GM18520 (cell line): Measurements from ENCODE around the gene OPCML.

Experiments used
- ATAC-seq: cut with Tn5 transposase; IDR thresholded peaks from one replicate; pipeline ENCODE4 v1.9.1; 2021; ENCODE audit not compliant: unreplicated experiment

The OPCML gene

DNA sequence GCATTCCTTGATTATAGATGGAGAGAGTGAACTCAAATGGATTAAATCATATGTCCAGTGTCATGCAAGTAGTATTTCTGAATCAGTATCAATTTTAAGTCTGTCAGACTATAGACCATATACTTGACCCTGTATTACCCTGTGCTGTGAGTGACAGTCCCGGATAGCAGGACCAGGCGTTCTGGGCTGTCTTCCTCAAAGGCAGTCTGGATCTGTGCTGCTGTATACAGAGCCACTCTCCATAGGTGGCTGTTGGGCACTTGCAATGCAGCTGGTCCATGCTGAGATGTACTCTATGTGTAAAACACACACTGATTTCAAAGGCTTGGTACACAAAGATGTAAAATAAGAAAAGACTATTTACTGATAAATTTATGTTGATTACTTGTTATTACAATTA is 294.3 kb downstream of the OPCML start:
- no peak for ATAC-seq

DNA sequence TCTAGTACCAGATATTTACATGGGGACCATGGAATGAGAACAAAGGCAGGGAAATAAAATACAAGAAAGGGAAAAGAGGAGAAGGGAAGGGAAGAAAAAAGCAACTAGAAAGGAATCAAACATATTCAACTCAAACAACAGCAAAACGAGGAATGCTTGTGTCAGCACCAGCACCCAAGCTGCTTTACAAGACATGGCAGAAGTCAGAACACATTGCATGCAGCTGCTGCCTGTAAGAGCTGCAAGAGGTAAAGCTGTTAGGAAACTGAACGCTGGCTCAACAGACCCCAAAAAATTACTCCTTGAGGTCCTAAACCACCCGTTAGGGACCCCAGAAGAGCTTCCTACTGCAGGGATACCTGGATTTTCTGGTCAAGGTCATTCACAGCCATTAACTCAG is 296.9 kb downstream of the OPCML start:
- no peak for ATAC-seq

DNA sequence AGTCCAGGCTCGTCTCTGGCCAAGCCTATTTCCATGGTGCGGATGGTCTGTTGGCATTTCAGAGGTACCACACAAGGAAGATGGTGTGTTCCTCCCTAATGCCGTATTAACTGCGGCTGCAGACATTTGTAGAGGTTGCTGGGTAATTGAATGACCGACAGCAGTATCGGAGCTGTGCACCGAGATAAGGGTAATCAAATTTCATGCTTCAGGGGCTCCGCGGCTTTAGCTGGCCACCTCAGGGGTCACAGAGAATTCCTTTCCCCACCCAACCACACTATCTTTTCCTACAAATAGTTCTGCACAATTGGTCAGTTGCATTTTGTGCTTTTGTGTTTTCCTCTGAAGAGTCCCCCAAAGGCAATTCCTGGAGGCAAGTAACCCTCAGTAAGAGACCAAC is 297.4 kb downstream of the OPCML start:
- no peak for ATAC-seq

DNA sequence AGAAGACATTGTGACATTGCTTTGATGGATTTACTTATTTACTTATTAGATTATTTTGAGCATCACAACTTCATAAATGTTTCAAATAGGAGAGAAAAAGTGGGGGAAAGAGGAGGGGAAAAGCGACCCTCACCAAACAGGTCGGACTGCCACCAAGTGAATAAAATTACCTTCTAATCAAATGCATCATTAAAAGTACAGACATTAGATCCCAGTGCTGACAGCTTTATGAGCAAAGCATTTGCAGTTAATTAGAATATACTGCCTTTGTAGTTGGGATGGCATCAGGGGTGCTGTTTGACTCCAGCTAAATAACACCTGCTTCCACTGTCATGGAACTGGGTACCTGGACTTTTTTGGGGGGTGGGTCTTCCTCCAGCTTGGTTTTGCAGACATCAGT is 299.6 kb downstream of the OPCML start:
- ATAC-seq = no peak

GRCh38 chr11:133230431-133230830 is 301.9 kb downstream of the OPCML start:
- ATAC-seq = no peak

DNA sequence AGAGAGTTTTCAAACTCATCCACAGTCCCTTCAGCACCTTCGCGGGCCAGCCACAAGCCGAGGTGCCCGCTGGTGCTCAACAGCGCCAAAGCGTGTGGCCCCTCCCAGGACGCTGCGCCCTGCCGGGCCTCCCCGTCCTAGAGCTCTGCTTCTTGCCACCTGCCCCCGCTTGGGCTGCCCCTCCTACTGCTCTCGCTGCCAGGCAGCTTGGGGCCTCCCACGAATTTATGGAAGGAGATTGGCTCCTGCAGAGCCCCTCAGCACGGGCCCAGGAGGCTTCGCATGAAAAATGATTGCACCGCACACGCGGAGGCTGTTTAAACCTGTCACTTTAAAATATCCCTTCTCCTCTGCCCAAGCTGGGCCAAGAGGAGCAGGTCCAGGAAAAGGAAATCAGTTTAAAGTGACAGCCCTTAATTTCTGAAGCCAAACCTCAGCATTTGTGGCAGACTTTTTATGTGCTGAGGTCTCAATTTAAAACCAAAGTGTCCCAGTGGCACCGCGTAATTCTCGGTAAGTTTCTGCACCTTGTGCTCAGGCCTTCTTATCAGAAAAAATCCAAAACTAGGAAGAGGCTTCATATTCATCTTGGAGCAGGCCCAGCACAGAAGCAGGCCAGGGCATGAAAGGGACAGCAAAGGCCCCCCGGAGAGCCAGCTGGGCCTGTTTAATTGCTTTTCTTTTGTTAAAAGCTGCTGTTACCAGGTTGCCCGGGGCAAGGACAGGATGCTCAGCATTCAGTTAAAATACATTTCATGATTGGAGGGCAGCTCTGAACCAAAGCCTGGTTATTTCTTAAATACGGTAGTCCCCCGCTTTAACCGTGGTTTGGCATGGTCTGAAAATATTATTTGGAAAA is 303.6 kb downstream of the OPCML start:
- ATAC-seq = no peak

DNA sequence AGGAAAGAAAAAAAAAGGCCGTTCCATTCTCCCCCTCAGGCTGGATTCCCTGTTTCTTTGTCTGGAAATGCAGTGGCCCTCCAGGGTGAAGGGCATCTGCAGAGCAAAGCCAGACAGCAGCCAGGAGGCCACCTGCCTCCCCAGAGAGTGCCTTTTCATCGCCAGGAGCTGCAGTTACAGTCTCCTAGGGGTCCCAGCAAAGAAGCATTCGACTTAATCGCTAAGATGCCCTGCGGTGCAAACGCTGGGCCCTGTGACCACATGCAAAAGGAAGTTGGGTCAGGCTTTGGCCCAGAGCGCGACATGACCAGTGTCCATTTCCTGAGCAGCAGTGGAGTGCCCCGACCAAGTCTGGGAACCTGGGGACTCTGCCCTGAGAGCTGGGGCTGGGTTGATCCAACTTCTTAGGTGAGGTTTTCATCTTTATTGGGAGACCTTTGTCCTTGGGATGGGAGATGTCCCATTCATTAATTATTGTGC is 304.6 kb downstream of the OPCML start:
- no peak for ATAC-seq

GRCh38 chr11:133224271-133224670 is 308.0 kb downstream of the OPCML start:
- no peak for ATAC-seq

DNA sequence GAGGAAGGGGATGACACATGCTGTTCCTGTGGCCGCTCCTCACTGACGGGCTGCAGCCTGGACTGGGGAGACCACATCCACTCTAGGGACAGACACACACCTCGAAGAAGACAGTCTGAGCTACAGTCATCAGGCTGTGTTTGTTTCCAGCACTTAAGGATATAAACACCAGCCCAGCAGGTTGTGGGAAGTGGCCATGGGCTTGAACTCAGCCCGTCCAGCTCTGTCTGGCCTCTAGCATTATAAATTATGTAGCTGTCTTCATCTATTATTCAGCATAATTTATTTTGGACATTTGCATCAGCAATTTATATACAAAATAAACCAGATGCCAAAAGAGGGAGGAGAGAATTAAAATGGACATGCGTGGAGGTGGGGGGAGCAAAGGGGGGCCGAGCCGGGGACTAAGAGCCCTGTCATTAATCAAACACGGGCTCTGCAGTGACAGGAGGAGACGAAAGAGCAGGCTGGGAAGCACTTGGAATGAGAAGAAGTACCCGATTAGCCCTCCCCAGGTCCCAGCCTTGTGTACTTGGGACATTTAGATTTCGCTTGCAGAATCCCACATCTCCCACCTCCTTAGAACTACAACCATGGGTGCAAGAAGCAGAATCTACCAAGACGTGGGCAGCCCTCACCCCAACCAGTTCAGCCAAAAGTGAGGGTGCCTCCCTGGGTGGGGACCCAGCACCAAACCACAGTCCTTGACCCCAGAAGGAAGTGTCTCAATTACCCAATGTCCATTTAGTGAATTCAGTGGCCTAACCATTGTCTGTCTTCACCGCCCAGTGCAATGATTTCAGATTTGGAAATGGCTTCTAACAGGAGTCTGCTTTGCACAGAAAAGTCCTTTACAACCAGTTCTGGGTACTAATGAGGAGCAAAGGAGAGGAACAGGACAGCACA is 309.6 kb downstream of the OPCML start:
- no peak for ATAC-seq

GRCh38 chr11:133219543-133219942 is 312.8 kb downstream of the OPCML start:
- ATAC-seq = no peak

GRCh38 chr11:133216813-133217212 is 315.5 kb downstream of the OPCML start:
- no peak for ATAC-seq

DNA sequence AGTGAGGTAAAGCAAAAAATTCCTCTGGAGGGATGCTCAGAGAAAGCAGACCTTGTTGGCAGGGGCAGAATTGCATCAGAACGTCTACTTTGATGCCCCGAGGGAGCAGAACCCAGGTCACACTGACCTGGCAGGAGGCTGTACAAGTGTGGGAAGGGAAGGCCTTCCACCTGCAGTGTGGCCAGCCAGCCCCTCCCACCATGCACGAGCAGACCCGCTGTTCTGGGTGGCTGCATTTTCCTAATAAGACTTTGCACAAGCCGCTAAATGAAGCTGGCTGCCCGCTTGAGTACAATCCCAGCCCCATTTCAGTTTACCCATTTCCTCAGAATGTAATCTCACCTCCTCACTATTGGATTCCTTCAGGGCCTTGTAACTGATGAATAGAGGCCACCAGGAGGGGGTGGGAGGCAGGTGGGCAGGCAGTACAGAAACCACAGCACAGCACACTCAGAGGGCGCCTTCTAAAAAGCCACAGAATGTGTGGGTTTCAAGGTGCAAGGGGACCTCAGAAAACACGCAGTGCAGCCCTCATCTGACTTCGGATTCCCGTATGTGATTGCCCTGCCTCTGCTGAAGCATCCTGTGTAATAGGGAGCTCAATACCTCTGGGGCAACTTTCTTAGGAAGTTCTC is 316.6 kb downstream of the OPCML start:
- no peak for ATAC-seq

- no peak for ATAC-seq
These were observed 317.7 kb downstream of the OPCML start for GRCh38 chr11:133214646-133215045.

DNA sequence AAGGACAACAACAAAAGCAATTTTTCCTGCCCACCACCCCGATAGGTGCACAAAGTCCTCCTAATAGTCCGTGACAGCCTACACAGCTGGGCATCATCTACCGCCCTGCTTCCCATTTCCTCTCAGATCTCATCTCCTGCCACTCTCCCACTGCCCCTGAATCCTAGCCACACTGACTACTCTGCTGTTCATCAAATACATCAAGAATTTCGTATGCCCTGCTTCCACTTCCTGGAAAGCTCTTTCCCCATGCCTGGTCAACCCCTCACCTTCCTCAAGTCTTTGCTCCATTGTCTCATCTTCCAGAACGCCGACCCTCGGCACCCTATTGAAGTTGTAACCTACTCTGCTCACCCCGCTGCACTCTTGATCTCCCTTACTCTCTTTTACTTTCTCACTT is 320.1 kb downstream of the OPCML start:
- ATAC-seq = no peak

DNA sequence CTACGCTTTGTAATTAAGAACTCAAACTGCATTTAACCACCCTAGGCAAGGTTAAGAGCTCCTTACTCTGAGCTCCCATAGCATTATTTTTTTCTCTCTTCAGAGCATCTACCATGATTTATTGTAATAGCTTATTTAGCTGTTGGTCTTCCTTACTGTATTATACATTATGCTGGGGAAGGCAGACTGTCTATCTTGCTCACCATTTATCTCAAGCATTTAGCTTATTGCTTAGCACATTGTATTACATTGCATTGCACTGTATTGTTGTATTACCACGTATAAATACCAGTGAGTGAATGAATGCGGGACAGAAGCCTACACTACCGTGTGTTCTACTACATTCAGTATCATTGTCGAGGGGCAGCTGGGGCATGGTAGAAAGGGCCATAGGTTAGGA is 324.3 kb downstream of the OPCML start:
- no peak for ATAC-seq

DNA sequence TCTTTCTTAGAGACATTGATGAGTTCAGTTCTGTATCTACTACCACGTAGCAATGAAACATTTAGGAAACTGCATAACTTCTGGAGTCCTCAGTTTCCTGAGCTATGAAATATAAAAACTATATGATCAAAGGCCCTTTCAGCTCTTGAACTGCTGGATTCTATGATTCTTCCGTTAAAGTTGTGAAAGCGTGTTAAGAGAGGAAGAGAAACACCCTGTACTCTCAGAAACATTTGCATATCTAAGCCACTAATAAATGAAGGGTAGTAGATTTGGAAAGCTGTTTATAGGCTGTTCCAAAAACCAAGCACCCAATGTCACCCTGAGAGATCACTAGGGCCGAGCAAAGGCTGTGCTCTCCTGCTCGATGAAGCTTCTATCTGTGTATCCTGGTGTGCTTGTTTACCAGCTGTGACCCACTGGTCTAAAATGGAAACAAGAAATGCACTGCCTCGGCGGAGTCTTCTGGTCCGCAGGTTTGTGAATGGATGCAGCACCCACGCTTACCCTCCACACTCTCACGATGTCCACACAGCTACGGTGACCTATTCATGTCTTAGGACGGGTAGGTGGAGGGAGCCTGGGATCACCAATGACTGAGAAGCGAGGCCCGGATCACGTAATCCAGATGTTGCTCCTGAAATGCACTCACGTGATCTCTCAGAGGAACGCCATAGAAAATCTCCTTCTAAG is 325.8 kb downstream of the OPCML start:
- no peak for ATAC-seq

DNA sequence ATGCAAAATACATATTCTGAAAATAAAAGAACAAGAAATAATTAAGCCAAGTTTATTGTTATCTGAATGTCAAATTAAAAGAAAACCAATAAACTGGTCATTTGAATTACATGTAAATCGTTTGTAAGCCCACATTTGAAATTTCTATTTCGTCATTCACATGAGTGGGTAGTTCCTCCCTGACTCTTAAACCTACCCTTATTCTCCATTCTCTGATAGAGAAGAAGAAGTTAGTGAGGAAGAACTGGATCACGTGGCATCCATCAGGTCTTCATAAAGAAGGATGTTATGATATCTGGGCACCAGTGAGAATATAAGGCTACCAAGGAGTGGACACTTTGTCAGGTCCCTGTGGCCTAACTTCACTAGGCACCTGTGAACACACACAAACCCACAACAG is 328.1 kb downstream of the OPCML start:
- ATAC-seq = no peak

DNA sequence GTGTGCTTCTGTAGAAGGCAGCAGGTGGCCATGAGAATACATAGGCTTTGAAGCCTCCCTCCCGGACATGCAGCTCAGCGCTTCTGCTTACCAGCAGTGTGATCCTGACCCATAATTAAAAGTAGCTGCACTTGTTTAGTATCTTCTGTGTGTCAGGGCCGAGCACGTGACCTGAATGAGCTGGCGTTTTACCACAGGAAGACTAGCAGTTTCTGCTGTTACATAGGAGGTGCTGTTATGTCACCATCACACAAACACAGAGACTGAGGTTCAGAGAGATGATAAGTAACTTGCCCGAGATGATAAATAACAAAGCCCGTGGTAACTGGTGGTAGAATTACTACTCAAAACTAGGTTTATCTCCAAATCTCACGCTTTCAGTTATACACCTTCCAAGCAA is 329.5 kb downstream of the OPCML start:
- no peak for ATAC-seq

DNA sequence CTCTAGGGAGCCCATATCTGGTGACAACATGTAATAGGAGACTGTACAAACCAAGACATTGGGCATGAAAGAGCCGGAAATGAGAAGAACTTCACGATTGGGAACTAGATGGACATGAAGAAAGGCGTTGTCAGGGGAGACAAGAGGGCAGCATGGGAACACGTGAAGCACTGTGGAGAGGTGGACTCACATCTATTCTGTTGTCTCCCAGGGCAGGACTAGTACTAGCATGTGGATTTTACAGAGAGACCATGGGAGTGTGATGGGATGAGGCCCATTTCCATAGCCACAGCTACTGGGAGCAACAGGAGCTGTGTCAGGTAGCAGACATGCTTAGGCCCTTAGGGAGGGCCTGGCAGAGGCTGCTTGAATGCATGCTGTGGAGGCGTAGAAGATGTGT is 333.9 kb downstream of the OPCML start:
- no peak for ATAC-seq

- no peak for ATAC-seq
These were observed 334.9 kb downstream of the OPCML start for GRCh38 chr11:133197425-133197824.

GRCh38 chr11:133191931-133192330 is 340.4 kb downstream of the OPCML start:
- ATAC-seq = no peak
